Neural cell (in vitro differentiated cells): ENCODE results near the gene C7orf25. TPM values are rescaled to one million over a fixed set of nuclear protein-coding genes. Genes with fewer than 3 reads are reported as not detected.

Source experiments
- H2AFZ ChIP-seq: fragments of 200-600, 300-800 bp; sonication (generic), shearing (Covaris generic); 2 replicates; pipeline ENCODE4 v1.6.0; 2014; ENCODE audit warnings: low read depth, mild to moderate bottlenecking, antibody characterized with exemption, low read length, moderate library complexity
- H3F3A ChIP-seq: fragments of 200-600 bp; shearing (Covaris generic); 2 replicates; pipeline ENCODE4 v1.6.1; 2016; ENCODE audit warnings: mild to moderate bottlenecking, moderate library complexity, mixed read lengths, antibody characterized with exemption, low read length; ENCODE audit not compliant: insufficient read depth, poor library complexity, severe bottlenecking
- H3K27ac ChIP-seq: fragments of 200-600, 300-800 bp; sonication (generic), shearing (Covaris generic); 2 replicates; pipeline ENCODE4 v1.5.1; 2014; ENCODE audit warnings: mild to moderate bottlenecking, low read length, moderate library complexity
- H3K27me3 ChIP-seq: fragments of 300-800, 200-600 bp; sonication (generic), shearing (Covaris generic); 2 replicates; pipeline ENCODE4 v1.6.0; 2014; ENCODE audit warnings: mild to moderate bottlenecking, low read depth, low read length, moderate library complexity; ENCODE audit not compliant: insufficient read depth
- H3K36me3 ChIP-seq: fragments of 300-800, 200-600 bp; sonication (generic), shearing (Covaris generic); 2 replicates; pipeline ENCODE4 v1.5.1; 2014; ENCODE audit warnings: mild to moderate bottlenecking, antibody characterized with exemption, low read length, moderate library complexity; ENCODE audit not compliant: insufficient read depth
- H3K4me2 ChIP-seq: fragments of 300-800, 200-600 bp; sonication (generic), shearing (Covaris generic); 2 replicates; pipeline ENCODE4 v1.6.0; 2014; ENCODE audit warnings: mild to moderate bottlenecking, low read length
- H3K4me3 ChIP-seq: fragments of 300-800, 200-600 bp; sonication (generic), shearing (Covaris generic); 2 replicates; pipeline ENCODE4 v1.5.1; 2014; ENCODE audit warnings: mild to moderate bottlenecking, low read length, moderate library complexity
- H3K79me2 ChIP-seq: fragments of 200-600 bp; shearing (Covaris generic); replicated peaks from 2 replicates; pipeline ENCODE4 v1.6.0; 2014; ENCODE audit warnings: mild to moderate bottlenecking, low read length, moderate library complexity; ENCODE audit not compliant: insufficient read depth
- H3K9ac ChIP-seq: fragments of 300-800, 200-600 bp; sonication (generic), shearing (Covaris generic); 2 replicates; pipeline ENCODE4 v1.6.1; 2016; ENCODE audit warnings: mild to moderate bottlenecking, low read length, mixed read lengths
- H3K9me2 ChIP-seq: fragments of 200-600 bp; shearing (Covaris generic); 2 replicates; pipeline ENCODE4 v1.6.1; 2016; ENCODE audit warnings: mild to moderate bottlenecking, low read length, mixed read lengths; ENCODE audit not compliant: insufficient read depth
- H3K9me3 ChIP-seq: fragments of 200-600, 300-800 bp; sonication (generic), shearing (Covaris generic); 2 replicates; pipeline ENCODE4 v1.6.1; 2016; ENCODE audit warnings: mild to moderate bottlenecking, mixed run types, low read length, moderate library complexity, mixed read lengths
- H4K20me1 ChIP-seq: fragments of 200-600 bp; shearing (Covaris generic); 2 replicates; pipeline ENCODE4 v1.6.1; 2016; ENCODE audit warnings: mild to moderate bottlenecking, mixed run types; ENCODE audit not compliant: insufficient read depth
- CTCF ChIP-seq: fragments of 450-650 bp; IDR thresholded peaks from 2 replicates; pipeline ENCODE4 v1.5.1; 2014; ENCODE audit warnings: antibody characterized with exemption, mild to moderate bottlenecking, moderate library complexity; ENCODE audit not compliant: poor library complexity, severe bottlenecking
- EP300 ChIP-seq: fragments of 450-650 bp; conservative IDR thresholded peaks from 2 replicates; pipeline ENCODE4 v1.6.1; 2014; ENCODE audit warnings: antibody characterized with exemption, mild to moderate bottlenecking, moderate library complexity; ENCODE audit not compliant: poor library complexity, severe bottlenecking
- EZH2 ChIP-seq: fragments of 200-600, 300-800 bp; shearing (Covaris generic), sonication (generic); IDR thresholded peaks from 2 replicates; pipeline ENCODE4 v1.6.1; 2014; ENCODE audit warnings: antibody characterized with exemption, low read length, borderline replicate concordance, mild to moderate bottlenecking; ENCODE audit not compliant: insufficient read depth, poor library complexity, severe bottlenecking
- MXI1 ChIP-seq: fragments of 450-650 bp; conservative IDR thresholded peaks from 2 replicates; pipeline ENCODE4 v1.6.1; 2014; ENCODE audit warnings: antibody characterized with exemption, mild to moderate bottlenecking; ENCODE audit not compliant: poor library complexity, severe bottlenecking
- POLR2AphosphoS5 ChIP-seq: IDR thresholded peaks from 2 replicates; pipeline ENCODE4 v1.6.1; 2012
- RAD21 ChIP-seq: fragments of 450-650 bp; conservative IDR thresholded peaks from 2 replicates; pipeline ENCODE4 v1.6.1; 2014; ENCODE audit warnings: antibody characterized with exemption, mild to moderate bottlenecking, moderate library complexity
- REST ChIP-seq: IDR thresholded peaks from 2 replicates; pipeline ENCODE4 v1.6.1; 2012; ENCODE audit warnings: borderline replicate concordance
- SMC3 ChIP-seq: fragments of 450-650 bp; conservative IDR thresholded peaks from 2 replicates; pipeline ENCODE4 v1.6.1; 2014; ENCODE audit warnings: antibody characterized with exemption, mild to moderate bottlenecking, moderate library complexity; ENCODE audit not compliant: poor library complexity
- TAF1 ChIP-seq: IDR thresholded peaks from 2 replicates; pipeline ENCODE4 v1.6.1; 2012; ENCODE audit warnings: low read depth
- polyA plus RNA-seq: library from polyadenylated mRNA; depleted of rRNA; stranded (reverse); fragments of >200 nt; gene quantifications from 2 replicates; pipeline ENCODE4 v1.2.3, GENCODE V29; 2014

The C7orf25 gene
- polyA plus RNA-seq, 1 donor from 2014 or later, result 3.9 TPM

GRCh38 chr7:42893346-42894240 lies 18.3 kb downstream of the C7orf25 start:
- H3K79me2 ChIP-seq, result no peaks in the 10 kb centered on the region
- TF ChIP-seq REST (no peak), TAF1 (no peak), CTCF (no peak), MXI1 (no peak), SMC3 (no peak), POLR2AphosphoS5 (no peak), RAD21 (no peak), EP300 (no peak), EZH2 (no peak)
- no peaks in the 10 kb centered on the region for H3K9me3 ChIP-seq
- no peak overlapping the region for H3K9ac ChIP-seq
- H3K27me3 ChIP-seq, result peaks cover 5% of the 10 kb centered on the region
- H3K4me2 ChIP-seq, result no peak overlapping the region
- no peak overlapping the region for H3K4me3 ChIP-seq
- no peaks in the 10 kb centered on the region for H3K36me3 ChIP-seq
- H3K27ac ChIP-seq, result no peak overlapping the region
- no peaks in the 10 kb centered on the region for H3K9me2 ChIP-seq
- H3F3A ChIP-seq, result no peaks in the 10 kb centered on the region
- no peaks in the 10 kb centered on the region for H4K20me1 ChIP-seq
- H2AFZ ChIP-seq, result no peak overlapping the region

- H3F3A ChIP-seq, result no peaks in the 10 kb centered on the region
- H4K20me1 ChIP-seq, result no peaks in the 10 kb centered on the region
- H3K27ac ChIP-seq, result no peak overlapping the region
- H3K9me2 ChIP-seq, result no peaks in the 10 kb centered on the region
- no peak overlapping the region for H3K4me2 ChIP-seq
- no peak overlapping the region for H3K4me3 ChIP-seq
- no peak overlapping the region for H2AFZ ChIP-seq
- peaks cover 13% of the 10 kb centered on the region for H3K27me3 ChIP-seq
- H3K79me2 ChIP-seq, result no peaks in the 10 kb centered on the region
- H3K9me3 ChIP-seq, result no peaks in the 10 kb centered on the region
- no peak overlapping the region for H3K9ac ChIP-seq
- H3K36me3 ChIP-seq, result no peaks in the 10 kb centered on the region
- TF ChIP-seq RAD21 (no peak), CTCF (no peak), POLR2AphosphoS5 (no peak), MXI1 (no peak), SMC3 (no peak), EP300 (no peak), TAF1 (no peak), EZH2 (no peak), REST (no peak)
Measured at GRCh38 chr7:42886893-42887505, 24.9 kb downstream of the C7orf25 start.
